Liver (tissue), 9 donors: ENCODE measurements around the gene NOL4L. TPM values are rescaled to one million over a fixed set of nuclear protein-coding genes. Genes with fewer than 3 reads are reported as not detected.

Experiments used
- DNase-seq: peaks from one replicate; pipeline ENCODE4 v3.0.0-alpha.2; 2017; ENCODE audit warnings: low spot score
- H3K27ac ChIP-seq, 2 donors: one replicate each; pipeline ENCODE4 v1.7.0; 2013; ENCODE audit warnings: inconsistent platforms in 2 of 2, low read length in 2 of 2, control low read depth in 1 of 2, low read depth in 1 of 2, mild to moderate bottlenecking in 1 of 2
- H3K27me3 ChIP-seq, 4 donors: one replicate each; pipeline versions ENCODE4 v1.6.1 to v1.7.0; 2013; ENCODE audit warnings: low read length in 3 of 4, inconsistent platforms in 1 of 4, mild to moderate bottlenecking in 1 of 4, moderate library complexity in 1 of 4; ENCODE audit not compliant: control insufficient read depth in 4 of 4, insufficient read depth in 4 of 4
- H3K36me3 ChIP-seq, 4 donors: one replicate each; pipeline versions ENCODE4 v1.6.1 to v1.7.0; 2013; ENCODE audit warnings: low read length in 3 of 4, mild to moderate bottlenecking in 3 of 4, low read depth in 1 of 4, moderate library complexity in 1 of 4; ENCODE audit not compliant: control insufficient read depth in 4 of 4, insufficient read depth in 3 of 4
- H3K4me1 ChIP-seq, 4 donors: one replicate each; pipeline versions ENCODE4 v1.6.1 to v1.7.0; 2013; ENCODE audit warnings: low read length in 3 of 4, mild to moderate bottlenecking in 3 of 4, moderate library complexity in 1 of 4; ENCODE audit not compliant: control insufficient read depth in 4 of 4, insufficient read depth in 4 of 4
- H3K4me3 ChIP-seq, 3 donors: one replicate each; pipeline versions ENCODE4 v1.6.1 to v1.7.0; 2013; ENCODE audit warnings: low read length in 3 of 3, control low read depth in 1 of 3, low read depth in 1 of 3, mild to moderate bottlenecking in 1 of 3
- H3K9ac ChIP-seq, 2 donors: one replicate each; pipeline ENCODE4 v1.7.0; 2013; ENCODE audit warnings: low read length in 2 of 2, mild to moderate bottlenecking in 2 of 2, moderate library complexity in 2 of 2, control low read depth in 1 of 2, low read depth in 1 of 2
- H3K9me3 ChIP-seq, 4 donors: one replicate each; pipeline versions ENCODE4 v1.6.1 to v1.7.0; 2013; ENCODE audit warnings: low read length in 3 of 4; ENCODE audit not compliant: control insufficient read depth in 4 of 4
- FOXA2 ChIP-seq: IDR thresholded peaks from 2 replicates; pipeline ENCODE4 v1.6.1; 2016; ENCODE audit warnings: antibody characterized with exemption
- GABPA ChIP-seq, 2 donors: IDR thresholded peaks in 1 of 2; conservative IDR thresholded peaks in 1 of 2; 2 replicates each; pipeline ENCODE4 v1.6.1; 2016; ENCODE audit warnings: antibody characterized with exemption in 2 of 2, mild to moderate bottlenecking in 1 of 2, moderate library complexity in 1 of 2
- HNF4A ChIP-seq, 2 donors: conservative IDR thresholded peaks; 2 replicates each; pipeline ENCODE4 v1.6.1; 2016; ENCODE audit warnings: antibody characterized with exemption in 2 of 2, mild to moderate bottlenecking in 2 of 2
- HNF4G ChIP-seq: IDR thresholded peaks from 2 replicates; pipeline ENCODE4 v1.6.1; 2016; ENCODE audit warnings: antibody characterized with exemption
- JUND ChIP-seq, 2 donors: IDR thresholded peaks; 2 replicates each; pipeline ENCODE4 v1.6.1; 2016; ENCODE audit warnings: antibody characterized with exemption in 2 of 2
- MAX ChIP-seq: IDR thresholded peaks from 2 replicates; pipeline ENCODE4 v1.6.1; 2016; ENCODE audit warnings: antibody characterized with exemption
- NR2F2 ChIP-seq: IDR thresholded peaks from 2 replicates; pipeline ENCODE4 v1.6.1; 2016; ENCODE audit warnings: antibody characterized with exemption
- RXRA ChIP-seq, 2 donors: IDR thresholded peaks; 2 replicates each; pipeline ENCODE4 v1.6.1; 2017 to 2018; ENCODE audit warnings: antibody characterized with exemption in 2 of 2, mild to moderate bottlenecking in 1 of 2
- SP1 ChIP-seq: IDR thresholded peaks from 2 replicates; pipeline ENCODE4 v1.6.1; 2018; ENCODE audit warnings: antibody characterized with exemption, mild to moderate bottlenecking
- YY1 ChIP-seq: IDR thresholded peaks from 2 replicates; pipeline ENCODE4 v1.6.1; 2016; ENCODE audit warnings: antibody characterized with exemption, mild to moderate bottlenecking
- WGBS: extraction: QIAGEN DNeasy Blood & Tissue Kit; methylation state at CpG from one replicate; pipeline ENCODE4 v1.1.7; 2013; 5-methylcytosine and 5-hydroxymethylcytosine counted together
- polyA plus RNA-seq, 2 donors: library from polyadenylated mRNA; stranded (reverse) in 1 of 2; unstranded in 1 of 2; fragments of 200-250 nt in 1 of 2; fragments of >200 nt in 1 of 2; fragmentation: Nextera tagmentation in 1 of 2; extraction: Ambion mirVana in 1 of 2; gene quantifications; one replicate each; pipeline versions ENCODE4 v1.2.1 to v1.2.3, GENCODE V29; 2013 to 2015
- total RNA-seq, 2 donors: library from RNA; depleted of rRNA; stranded (reverse); fragments of >200 nt; gene quantifications; one replicate each; pipeline ENCODE4 v1.2.3, GENCODE V29; 2014
- TF ChIP-seq, protein P1 (sequence below): IDR thresholded peaks from 2 replicates; pipeline ENCODE4 v1.6.1; 2016; ENCODE audit warnings: antibody characterized with exemption
- TF ChIP-seq, protein P2 (sequence below): IDR thresholded peaks from 2 replicates; pipeline ENCODE4 v1.6.1; 2016; ENCODE audit warnings: antibody characterized with exemption, mild to moderate bottlenecking
- TF ChIP-seq, protein P3 (sequence below): fragments of 150-350 bp; IDR thresholded peaks from 2 replicates; pipeline ENCODE4 v1.5.1; 2017; ENCODE audit warnings: improper control_type of control experiment, low read depth, low read length; ENCODE audit not compliant: missing input control
- donor health status: healthy.
- donor health status: healthy.
- donor health status: healthy.
- donor health status: healthy.
- donor health status: healthy.

NOL4L gene
- total and polyA plus RNA-seq, 4 donors: 2.2 to 6.8 (median 4.3) TPM

GRCh38 chr20:32575805-32576204 lies 9.3 kb downstream of the NOL4L start:
- WGBS: 92% methylated on average over 5 of the region's 5 CpGs
- no peak for DNase-seq
- Histone ChIP-seq H3K4me1 (no peaks in the 10 kb centered on the region), H3K36me3 (no peaks in the 10 kb centered on the region), H3K27ac (no peak overlapping the region), H3K4me3 (no peak overlapping the region), H3K9me3 (no peaks in the 10 kb centered on the region), H3K27me3 (no peaks in the 10 kb centered on the region), H3K9ac (no peak overlapping the region)
- TF ChIP-seq FOXA2 (no peak), JUND (IDR thresholded peaks at IDR 0.05) (no peak), MAX (no peak), NR2F2 (no peak), HNF4A (conservative IDR thresholded peaks at IDR 0.05) (no peak), HNF4G (no peak), SP1 (no peak), RXRA (IDR thresholded peaks at IDR 0.05) (no peak)
- TF ChIP-seq, protein P1, sequence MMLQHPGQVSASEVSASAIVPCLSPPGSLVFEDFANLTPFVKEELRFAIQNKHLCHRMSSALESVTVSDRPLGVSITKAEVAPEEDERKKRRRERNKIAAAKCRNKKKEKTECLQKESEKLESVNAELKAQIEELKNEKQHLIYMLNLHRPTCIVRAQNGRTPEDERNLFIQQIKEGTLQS: no peak
- TF ChIP-seq, protein P2, sequence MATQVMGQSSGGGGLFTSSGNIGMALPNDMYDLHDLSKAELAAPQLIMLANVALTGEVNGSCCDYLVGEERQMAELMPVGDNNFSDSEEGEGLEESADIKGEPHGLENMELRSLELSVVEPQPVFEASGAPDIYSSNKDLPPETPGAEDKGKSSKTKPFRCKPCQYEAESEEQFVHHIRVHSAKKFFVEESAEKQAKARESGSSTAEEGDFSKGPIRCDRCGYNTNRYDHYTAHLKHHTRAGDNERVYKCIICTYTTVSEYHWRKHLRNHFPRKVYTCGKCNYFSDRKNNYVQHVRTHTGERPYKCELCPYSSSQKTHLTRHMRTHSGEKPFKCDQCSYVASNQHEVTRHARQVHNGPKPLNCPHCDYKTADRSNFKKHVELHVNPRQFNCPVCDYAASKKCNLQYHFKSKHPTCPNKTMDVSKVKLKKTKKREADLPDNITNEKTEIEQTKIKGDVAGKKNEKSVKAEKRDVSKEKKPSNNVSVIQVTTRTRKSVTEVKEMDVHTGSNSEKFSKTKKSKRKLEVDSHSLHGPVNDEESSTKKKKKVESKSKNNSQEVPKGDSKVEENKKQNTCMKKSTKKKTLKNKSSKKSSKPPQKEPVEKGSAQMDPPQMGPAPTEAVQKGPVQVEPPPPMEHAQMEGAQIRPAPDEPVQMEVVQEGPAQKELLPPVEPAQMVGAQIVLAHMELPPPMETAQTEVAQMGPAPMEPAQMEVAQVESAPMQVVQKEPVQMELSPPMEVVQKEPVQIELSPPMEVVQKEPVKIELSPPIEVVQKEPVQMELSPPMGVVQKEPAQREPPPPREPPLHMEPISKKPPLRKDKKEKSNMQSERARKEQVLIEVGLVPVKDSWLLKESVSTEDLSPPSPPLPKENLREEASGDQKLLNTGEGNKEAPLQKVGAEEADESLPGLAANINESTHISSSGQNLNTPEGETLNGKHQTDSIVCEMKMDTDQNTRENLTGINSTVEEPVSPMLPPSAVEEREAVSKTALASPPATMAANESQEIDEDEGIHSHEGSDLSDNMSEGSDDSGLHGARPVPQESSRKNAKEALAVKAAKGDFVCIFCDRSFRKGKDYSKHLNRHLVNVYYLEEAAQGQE: no peak

DNA sequence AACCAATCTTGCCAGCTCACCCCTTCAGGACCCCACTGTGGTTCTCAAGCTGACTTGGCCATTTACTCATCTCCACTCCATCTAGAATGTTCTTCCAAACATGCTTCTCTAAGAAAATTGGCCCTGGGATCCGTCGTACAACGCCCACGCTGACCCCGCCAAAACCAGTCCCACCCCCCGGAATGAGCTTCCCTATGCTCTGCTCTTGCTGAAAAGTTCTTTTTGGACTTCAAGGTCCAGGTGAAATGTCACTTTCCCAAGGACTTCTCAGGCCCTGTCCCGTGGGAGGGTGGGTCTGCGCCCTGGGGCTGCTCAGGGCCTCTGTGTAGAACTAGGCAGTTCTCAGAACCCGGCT lies 9.9 kb downstream of the NOL4L start:
- H3K36me3 ChIP-seq: no peaks in the 10 kb centered on the region
- WGBS: 90% methylated on average over 9 of the region's 9 CpGs
- no peaks in the 10 kb centered on the region for H3K4me1 ChIP-seq
- no peaks in the 10 kb centered on the region for H3K27me3 ChIP-seq
- H3K4me3 ChIP-seq: no peak overlapping the region
- H3K27ac ChIP-seq: no peak overlapping the region
- no peaks in the 10 kb centered on the region for H3K9me3 ChIP-seq
- no peak for DNase-seq
- TF ChIP-seq JUND (IDR thresholded peaks at IDR 0.05): no peak
- TF ChIP-seq, protein P3, sequence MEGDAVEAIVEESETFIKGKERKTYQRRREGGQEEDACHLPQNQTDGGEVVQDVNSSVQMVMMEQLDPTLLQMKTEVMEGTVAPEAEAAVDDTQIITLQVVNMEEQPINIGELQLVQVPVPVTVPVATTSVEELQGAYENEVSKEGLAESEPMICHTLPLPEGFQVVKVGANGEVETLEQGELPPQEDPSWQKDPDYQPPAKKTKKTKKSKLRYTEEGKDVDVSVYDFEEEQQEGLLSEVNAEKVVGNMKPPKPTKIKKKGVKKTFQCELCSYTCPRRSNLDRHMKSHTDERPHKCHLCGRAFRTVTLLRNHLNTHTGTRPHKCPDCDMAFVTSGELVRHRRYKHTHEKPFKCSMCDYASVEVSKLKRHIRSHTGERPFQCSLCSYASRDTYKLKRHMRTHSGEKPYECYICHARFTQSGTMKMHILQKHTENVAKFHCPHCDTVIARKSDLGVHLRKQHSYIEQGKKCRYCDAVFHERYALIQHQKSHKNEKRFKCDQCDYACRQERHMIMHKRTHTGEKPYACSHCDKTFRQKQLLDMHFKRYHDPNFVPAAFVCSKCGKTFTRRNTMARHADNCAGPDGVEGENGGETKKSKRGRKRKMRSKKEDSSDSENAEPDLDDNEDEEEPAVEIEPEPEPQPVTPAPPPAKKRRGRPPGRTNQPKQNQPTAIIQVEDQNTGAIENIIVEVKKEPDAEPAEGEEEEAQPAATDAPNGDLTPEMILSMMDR: no peak
- no peak for TF ChIP-seq YY1
- TF ChIP-seq GABPA (IDR thresholded peaks at IDR 0.05 in 1 of 2, conservative IDR thresholded peaks at IDR 0.05 in 1 of 2): no peak
- no peak for TF ChIP-seq MAX
- H3K9ac ChIP-seq: no peak overlapping the region
